ENCODE results near the gene CRLF2.
"Not testable (repeated sequence)": the region's sequence is repeated elsewhere in the genome, so short reads cannot be mapped to it uniquely, and the experiment has no call there.

CRLF2 gene

GRCh38 chrX:1163231-1163630 lies 49.2 kb downstream of the CRLF2 start:
- Histone ChIP-seq H3K9me3 (no peaks in the 10 kb centered on the region), H3K36me3 (no peaks in the 10 kb centered on the region), H3K27me3 (no peaks in the 10 kb centered on the region), H3K4me1 (no peaks in the 10 kb centered on the region), H3K4me3 (ENCODE audit: low read depth, low read length) (no peak overlapping the region)
- no peak for DNase-seq
- no peak for TF ChIP-seq CTCF (IDR thresholded peaks at IDR 0.05; ENCODE audit: low read depth, low read length)

- no peak overlapping the region for H3K4me3 ChIP-seq (ENCODE audit: low read depth, low read length)
- TF ChIP-seq CTCF (IDR thresholded peaks at IDR 0.05; ENCODE audit: low read depth, low read length): no peak
- H3K27me3 ChIP-seq: no peaks in the 10 kb centered on the region
- no peaks in the 10 kb centered on the region for H3K36me3 ChIP-seq
- no peaks in the 10 kb centered on the region for H3K9me3 ChIP-seq
- DNase-seq: no peak
- H3K4me1 ChIP-seq: no peaks in the 10 kb centered on the region
Observed at GRCh38 chrX:1162119-1162916, 50.1 kb downstream of the CRLF2 start.

- Histone ChIP-seq H3K4me3 (ENCODE audit: low read depth, low read length) (no peak overlapping the region), H3K4me1 (no peaks in the 10 kb centered on the region), H3K27me3 (no peaks in the 10 kb centered on the region), H3K9me3 (no peaks in the 10 kb centered on the region), H3K36me3 (no peaks in the 10 kb centered on the region)
- TF ChIP-seq CTCF (IDR thresholded peaks at IDR 0.05; ENCODE audit: low read depth, low read length): no peak
- no peak for DNase-seq
Observed at GRCh38 chrX:1159548-1159947, 52.9 kb downstream of the CRLF2 start.

- not testable (repeated sequence) for H3K36me3 ChIP-seq, DNase-seq
Observed at GRCh38 chrX:1156681-1157455, 55.6 kb downstream of the CRLF2 start.

GRCh38 chrX:1153940-1154339 lies 58.5 kb downstream of the CRLF2 start:
- TF ChIP-seq CTCF (IDR thresholded peaks at IDR 0.05; ENCODE audit: low read depth, low read length): no peak
- no peaks in the 10 kb centered on the region for H3K9me3 ChIP-seq
- H3K4me3 ChIP-seq (ENCODE audit: low read depth, low read length): no peak overlapping the region
- H3K36me3 ChIP-seq: no peaks in the 10 kb centered on the region
- H3K4me1 ChIP-seq: no peaks in the 10 kb centered on the region
- no peaks in the 10 kb centered on the region for H3K27me3 ChIP-seq
- DNase-seq: no peak

More at GRCh38 chrX:1156681-1157455, 55.6 kb downstream of the CRLF2 start:
- H3K9me3 ChIP-seq; H3K4me1 ChIP-seq; H3K27me3 ChIP-seq; H3K4me3 ChIP-seq (ENCODE audit: low read depth, low read length): not testable (repeated sequence)

GRCh38 chrX:1152090-1152489 lies 60.4 kb downstream of the CRLF2 start:
- no peak for TF ChIP-seq CTCF (IDR thresholded peaks at IDR 0.05; ENCODE audit: low read depth, low read length)
- H3K36me3 ChIP-seq: no peaks in the 10 kb centered on the region
- no peak overlapping the region for H3K4me3 ChIP-seq (ENCODE audit: low read depth, low read length)
- no peaks in the 10 kb centered on the region for H3K9me3 ChIP-seq
- no peak for DNase-seq
- H3K27me3 ChIP-seq: no peaks in the 10 kb centered on the region
- no peaks in the 10 kb centered on the region for H3K4me1 ChIP-seq
